HG03354 (cell line): Measurements from ENCODE around the gene LRCH3.
A peak's percentile ranks its signal among the peaks of the same experiment; 100 is the strongest.
"Not testable (repeated sequence)": the region's sequence is repeated elsewhere in the genome, so short reads cannot be mapped to it uniquely, and the experiment has no call there.

Experiments used
- ATAC-seq: cut with Tn5 transposase; IDR thresholded peaks from one replicate; pipeline ENCODE4 v1.9.1; 2021; ENCODE audit warnings: mild to moderate bottlenecking; ENCODE audit not compliant: unreplicated experiment, poor library complexity, severe bottlenecking

The LRCH3 gene

GRCh38 chr3:197880491-197881269 is 89.6 kb downstream of the LRCH3 start:
- ATAC-seq: no peak

GRCh38 chr3:197881270-197881969 is 90.4 kb downstream of the LRCH3 start:
- no peak for ATAC-seq

- ATAC-seq: no peak
These were observed 90.9 kb downstream of the LRCH3 start for GRCh38 chr3:197881970-197882338.

GRCh38 chr3:197882586-197882985 is 91.5 kb downstream of the LRCH3 start:
- no peak for ATAC-seq

- ATAC-seq: no peak
These were observed 92.5 kb downstream of the LRCH3 start for GRCh38 chr3:197883541-197883940.

- ATAC-seq: not testable (repeated sequence)
These were observed 93.3 kb downstream of the LRCH3 start for GRCh38 chr3:197884330-197884729.

- ATAC-seq: not testable (repeated sequence)
These were observed 95.0 kb downstream of the LRCH3 start for GRCh38 chr3:197886052-197886451.

- ATAC-seq: not testable (repeated sequence)
These were observed 96.5 kb downstream of the LRCH3 start for GRCh38 chr3:197887430-197888053.

- no peak for ATAC-seq
These were observed 97.5 kb downstream of the LRCH3 start for GRCh38 chr3:197888511-197888910.

GRCh38 chr3:197889204-197889930 is 98.3 kb downstream of the LRCH3 start:
- no peak for ATAC-seq

- no peak for ATAC-seq
These were observed 99.6 kb downstream of the LRCH3 start for GRCh38 chr3:197890693-197891092.

- ATAC-seq: no peak
These were observed 101.1 kb downstream of the LRCH3 start for GRCh38 chr3:197892162-197892561.

GRCh38 chr3:197896421-197896820 is 105.4 kb downstream of the LRCH3 start:
- ATAC-seq: no peak

GRCh38 chr3:197899833-197900478 is 108.9 kb downstream of the LRCH3 start:
- ATAC-seq: no peak

- ATAC-seq: no peak
These were observed 110.6 kb downstream of the LRCH3 start for GRCh38 chr3:197901626-197902025.

GRCh38 chr3:197906023-197906849 is 115.2 kb downstream of the LRCH3 start:
- ATAC-seq: peak; percentile 82

GRCh38 chr3:197906850-197907187 is 115.8 kb downstream of the LRCH3 start:
- no peak for ATAC-seq

- ATAC-seq: no peak
These were observed 116.1 kb downstream of the LRCH3 start for GRCh38 chr3:197907196-197907595.

- not testable (repeated sequence) for ATAC-seq
These were observed 117.5 kb downstream of the LRCH3 start for GRCh38 chr3:197908550-197908949.
